ENCODE results near the gene C3orf20.

DNA sequence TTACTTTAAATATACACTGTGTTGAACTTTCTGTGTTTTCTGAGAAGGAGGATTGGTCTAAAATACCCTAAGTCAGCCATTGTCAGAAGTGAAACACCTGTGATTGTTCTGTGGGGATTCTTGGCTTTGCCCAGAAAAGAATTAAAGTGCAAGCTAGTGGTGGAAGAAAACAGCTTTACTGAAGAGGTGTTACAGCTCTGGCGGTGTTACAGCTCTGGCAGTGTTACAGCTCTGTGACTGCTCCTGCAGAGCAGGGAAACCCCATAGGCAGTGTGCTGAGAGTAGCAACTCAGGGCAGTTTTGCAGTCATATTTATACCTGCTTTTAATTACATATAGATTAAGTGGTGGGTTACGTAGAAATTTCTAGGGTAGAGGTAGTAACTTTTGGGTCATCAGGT, 66.6 kb downstream of the C3orf20 start:
- TF ChIP-seq EZH2 (IDR thresholded peaks at IDR 0.05; ENCODE audit: borderline replicate concordance, insufficient read depth, low read depth, low read length, poor library complexity, severe bottlenecking) = no peak
- TF ChIP-seq, protein P1, sequence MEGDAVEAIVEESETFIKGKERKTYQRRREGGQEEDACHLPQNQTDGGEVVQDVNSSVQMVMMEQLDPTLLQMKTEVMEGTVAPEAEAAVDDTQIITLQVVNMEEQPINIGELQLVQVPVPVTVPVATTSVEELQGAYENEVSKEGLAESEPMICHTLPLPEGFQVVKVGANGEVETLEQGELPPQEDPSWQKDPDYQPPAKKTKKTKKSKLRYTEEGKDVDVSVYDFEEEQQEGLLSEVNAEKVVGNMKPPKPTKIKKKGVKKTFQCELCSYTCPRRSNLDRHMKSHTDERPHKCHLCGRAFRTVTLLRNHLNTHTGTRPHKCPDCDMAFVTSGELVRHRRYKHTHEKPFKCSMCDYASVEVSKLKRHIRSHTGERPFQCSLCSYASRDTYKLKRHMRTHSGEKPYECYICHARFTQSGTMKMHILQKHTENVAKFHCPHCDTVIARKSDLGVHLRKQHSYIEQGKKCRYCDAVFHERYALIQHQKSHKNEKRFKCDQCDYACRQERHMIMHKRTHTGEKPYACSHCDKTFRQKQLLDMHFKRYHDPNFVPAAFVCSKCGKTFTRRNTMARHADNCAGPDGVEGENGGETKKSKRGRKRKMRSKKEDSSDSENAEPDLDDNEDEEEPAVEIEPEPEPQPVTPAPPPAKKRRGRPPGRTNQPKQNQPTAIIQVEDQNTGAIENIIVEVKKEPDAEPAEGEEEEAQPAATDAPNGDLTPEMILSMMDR (IDR thresholded peaks at IDR 0.05) = no peak
